Measurements from ENCODE around the gene TBC1D5. TPM values are rescaled to one million over a fixed set of nuclear protein-coding genes. Genes with fewer than 3 reads are reported as not detected.

The TBC1D5 gene
- total and polyA plus RNA-seq, 2 of the 8 experiments (the other 6 are each of a cell fraction or from before 2014, with no cell fraction given): 11.0 to 22.9 TPM

GRCh38 chr3:17190353-17191078, 551.9 kb downstream of the TBC1D5 start (continued):
- TF ChIP-seq USF2 (IDR thresholded peaks at IDR 0.05; ENCODE audit: low read length) (no peak), HDAC2 (IDR thresholded peaks at IDR 0.05; ENCODE audit: borderline replicate concordance in 1 of 2, low read depth in 2 of 2, low read length in 2 of 2) (no peak), SIRT6 (IDR thresholded peaks at IDR 0.05; ENCODE audit: low read length) (no peak), ASH2L (IDR thresholded peaks at IDR 0.05; ENCODE audit: low read length) (no peak), SUZ12 (IDR thresholded peaks at IDR 0.05; ENCODE audit: low read length) (no peak), TAF1 (IDR thresholded peaks at IDR 0.05; ENCODE audit: low read depth, low read length) (no peak), ATF2 (IDR thresholded peaks at IDR 0.05; ENCODE audit: low read length) (no peak), CHD2 (IDR thresholded peaks at IDR 0.05; ENCODE audit: low read length) (no peak), CTBP2 (IDR thresholded peaks at IDR 0.05; ENCODE audit: borderline replicate concordance, insufficient read depth, insufficient read length, low read length) (no peak), SP4 (IDR thresholded peaks at IDR 0.05; ENCODE audit: low read length) (no peak), RAD21 (IDR thresholded peaks at IDR 0.05 in 1 of 2, conservative IDR thresholded peaks at IDR 0.05 in 1 of 2; ENCODE audit: low read depth in 2 of 2, low read length in 2 of 2) (no peak)
